ENCODE data around the gene DPP6.

DNA sequence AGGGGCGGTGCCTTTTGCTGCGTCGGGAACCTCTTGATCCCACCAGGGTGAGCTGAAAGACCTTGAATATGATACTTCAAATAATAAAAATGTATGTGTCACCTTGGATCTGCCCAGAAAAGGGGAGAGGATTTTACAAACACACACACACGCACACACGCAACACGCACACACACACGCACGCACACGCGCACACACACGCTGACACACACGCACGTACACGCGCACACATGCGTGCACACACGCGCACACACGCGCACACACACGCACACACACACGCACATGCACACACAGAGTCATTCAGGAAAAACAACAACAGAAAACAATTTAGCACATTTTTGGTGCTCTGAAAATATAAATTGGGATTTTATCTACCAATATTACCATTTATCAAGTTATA, 571.2 kb downstream of the DPP6 start:
- TF ChIP-seq POLR2AphosphoS5 (IDR thresholded peaks at IDR 0.05; ENCODE audit: low read depth, low read length) (no peak), SPI1 (IDR thresholded peaks at IDR 0.05; ENCODE audit: low read depth, low read length) (no peak), POLR2A (IDR thresholded peaks at IDR 0.05; ENCODE audit: low read depth, low read length) (no peak)
